PC-3 (cell line): ENCODE results near the gene SLC25A47. TPM values are rescaled to one million over a fixed set of nuclear protein-coding genes. Genes with fewer than 3 reads are reported as not detected.
A peak's percentile ranks its signal among the peaks of the same experiment; 100 is the strongest.

ENCODE experiments used
- ATAC-seq: fragments of 200-7000 bp; cut with Tn5 transposase; 2 replicates; pipeline ENCODE4 v1.9.1; 2020; ENCODE audit warnings: mild to moderate bottlenecking, moderate library complexity
- BruUV-seq: library from RNA; stranded (reverse); fragments of 400-500 nt; replicated peaks from 2 replicates; lab custom pipeline; 2021; lab: Mats Ljungman, UMichigan
- CTCF ChIA-PET: fragments of 300-600 bp; sonication (Branson Sonifier 250); formaldehyde crosslinking; loops from one replicate; lab custom pipeline; 2022; ENCODE audit warnings: antibody characterized with exemption; lab: Charles Lee
- POLR2A ChIA-PET: fragments of 300-600 bp; sonication (Branson Sonifier 250); formaldehyde crosslinking; loops from one replicate; lab custom pipeline; 2022; ENCODE audit warnings: antibody characterized with exemption; ENCODE audit not compliant: unreplicated experiment; lab: Charles Lee
- DNase-seq: peaks from one replicate; pipeline ENCODE4 v3.0.0-alpha.2; 2015
- H2AFZ ChIP-seq: fragments of 300-600 bp; sonication (generic); 2 replicates; pipeline ENCODE4 v1.6.0; 2016; ENCODE audit warnings: antibody characterized with exemption, low read length
- H3F3A ChIP-seq: fragments of 300-600 bp; sonication (generic); one replicate; pipeline ENCODE4 v1.6.0; 2017; ENCODE audit warnings: antibody characterized with exemption, low read length, control low read depth, mild to moderate bottlenecking; ENCODE audit not compliant: unreplicated experiment
- H3K27ac ChIP-seq: fragments of 300-600 bp; sonication (generic); 2 replicates; pipeline ENCODE4 v1.5.1; 2016; ENCODE audit warnings: mild to moderate bottlenecking, low read length
- H3K27me3 ChIP-seq: fragments of 300-600 bp; sonication (generic); 2 replicates; pipeline ENCODE4 v1.6.1; 2016; ENCODE audit warnings: low read length, mixed read lengths
- H3K36me3 ChIP-seq: fragments of 300-600 bp; sonication (generic); 2 replicates; pipeline ENCODE4 v1.6.1; 2016; ENCODE audit warnings: low read depth, mixed run types, low read length, mixed read lengths
- H3K4me1 ChIP-seq: fragments of 300-600 bp; sonication (generic); 2 replicates; pipeline ENCODE4 v1.5.1; 2016; ENCODE audit warnings: low read length; ENCODE audit not compliant: insufficient read depth
- H3K4me2 ChIP-seq: fragments of 300-600 bp; sonication (generic); 2 replicates; pipeline ENCODE4 v1.6.0; 2016; ENCODE audit warnings: low read length
- H3K4me3 ChIP-seq: fragments of 300-600 bp; sonication (generic); 2 replicates; pipeline ENCODE4 v1.5.1; 2016; ENCODE audit warnings: mild to moderate bottlenecking, low read length, mixed read lengths
- H3K79me2 ChIP-seq: fragments of 300-600 bp; sonication (generic); 2 replicates; pipeline ENCODE4 v1.6.1; 2017; ENCODE audit warnings: low read length, mixed read lengths
- H3K9ac ChIP-seq: fragments of 300-600 bp; sonication (generic); 2 replicates; pipeline ENCODE4 v1.6.0; 2016; ENCODE audit warnings: mild to moderate bottlenecking, low read length
- H3K9me2 ChIP-seq: fragments of 300-600 bp; sonication (generic); replicated peaks from 2 replicates; pipeline ENCODE4 v1.6.1; 2016; ENCODE audit warnings: mixed run types, low read length, mixed read lengths
- H3K9me3 ChIP-seq: fragments of 300-600 bp; sonication (generic); 2 replicates; pipeline ENCODE4 v1.6.1; 2016; ENCODE audit warnings: low read length, mixed read lengths
- H4K20me1 ChIP-seq: fragments of 300-600 bp; sonication (generic); 2 replicates; pipeline ENCODE4 v1.6.1; 2016; ENCODE audit warnings: low read length, mixed read lengths
- EZH2 ChIP-seq: fragments of 300-600 bp; sonication (generic); IDR thresholded peaks from one replicate; pipeline ENCODE4 v1.6.1; 2017; ENCODE audit warnings: antibody characterized with exemption, mild to moderate bottlenecking, low read length; ENCODE audit not compliant: unreplicated experiment
- EZH2phosphoT487 ChIP-seq: fragments of 300-600 bp; sonication (generic); IDR thresholded peaks from 2 replicates; pipeline ENCODE4 v1.6.1; 2018; ENCODE audit warnings: mild to moderate bottlenecking, antibody characterized with exemption, low read length, borderline replicate concordance
- intact Hi-C: fragments of 100-400 bp; cut with micrococcal nuclease; formaldehyde crosslinking; loops from 2 replicates; pipeline ENCODE4 v1.9.0; 2023
- total RNA-seq: library from RNA; depleted of rRNA; stranded (reverse); fragments of >200 nt; gene quantifications from 2 replicates; pipeline ENCODE4 v1.2.3, GENCODE V29; 2014
- TF ChIP-seq, protein P1 (sequence below): fragments of 300-600 bp; sonication (generic); conservative IDR thresholded peaks from 2 replicates; pipeline ENCODE4 v1.5.1; 2017; ENCODE audit warnings: antibody characterized with exemption, low read depth, mild to moderate bottlenecking, low read length

SLC25A47 gene
- total RNA-seq, 1 experiment from 2014 or later: 0.07 TPM

GRCh38 chr14:100305324-100306100 lies 17.6 kb upstream of the SLC25A47 start:
- ATAC-seq (peak; percentile 4), DNase-seq (peak; percentile 11)
- H3K79me2 ChIP-seq: peaks cover 17% of the 10 kb centered on the region
- H3K27me3 ChIP-seq: no peaks in the 10 kb centered on the region
- ChIA-PET POLR2A (no interaction called here), CTCF (interaction anchor here (0.6 to 0.8 kb wide), 2 partner anchors 133 to 702 kb away, joined by 3 to 5 read pairs; no protein-coding TSS in a partner anchor)
- peak overlapping the region; percentile 97 for H2AFZ ChIP-seq
- peaks cover 9% of the 10 kb centered on the region; the same call in 1 of the 2 replicates for H4K20me1 ChIP-seq
- no TSS peak for BruUV-seq
- no peak overlapping the region for H3K27ac ChIP-seq
- no peaks in the 10 kb centered on the region for H3K36me3 ChIP-seq
- intact Hi-C loops: no loop called here
- peak overlapping the region; percentile 88 for H3K4me3 ChIP-seq
- no peaks in the 10 kb centered on the region for H3K9me2 ChIP-seq
- no peaks in the 10 kb centered on the region for H3K9me3 ChIP-seq
- peaks cover 6% of the 10 kb centered on the region for H3F3A ChIP-seq
- H3K4me1 ChIP-seq: peaks cover 33% of the 10 kb centered on the region
- peak overlapping the region; percentile 49 for H3K9ac ChIP-seq
- peak overlapping the region; percentile 92 for H3K4me2 ChIP-seq
- TF ChIP-seq EZH2phosphoT487: no peak
- TF ChIP-seq EZH2: no peak
- TF ChIP-seq, protein P1, sequence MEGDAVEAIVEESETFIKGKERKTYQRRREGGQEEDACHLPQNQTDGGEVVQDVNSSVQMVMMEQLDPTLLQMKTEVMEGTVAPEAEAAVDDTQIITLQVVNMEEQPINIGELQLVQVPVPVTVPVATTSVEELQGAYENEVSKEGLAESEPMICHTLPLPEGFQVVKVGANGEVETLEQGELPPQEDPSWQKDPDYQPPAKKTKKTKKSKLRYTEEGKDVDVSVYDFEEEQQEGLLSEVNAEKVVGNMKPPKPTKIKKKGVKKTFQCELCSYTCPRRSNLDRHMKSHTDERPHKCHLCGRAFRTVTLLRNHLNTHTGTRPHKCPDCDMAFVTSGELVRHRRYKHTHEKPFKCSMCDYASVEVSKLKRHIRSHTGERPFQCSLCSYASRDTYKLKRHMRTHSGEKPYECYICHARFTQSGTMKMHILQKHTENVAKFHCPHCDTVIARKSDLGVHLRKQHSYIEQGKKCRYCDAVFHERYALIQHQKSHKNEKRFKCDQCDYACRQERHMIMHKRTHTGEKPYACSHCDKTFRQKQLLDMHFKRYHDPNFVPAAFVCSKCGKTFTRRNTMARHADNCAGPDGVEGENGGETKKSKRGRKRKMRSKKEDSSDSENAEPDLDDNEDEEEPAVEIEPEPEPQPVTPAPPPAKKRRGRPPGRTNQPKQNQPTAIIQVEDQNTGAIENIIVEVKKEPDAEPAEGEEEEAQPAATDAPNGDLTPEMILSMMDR: no peak

DNA sequence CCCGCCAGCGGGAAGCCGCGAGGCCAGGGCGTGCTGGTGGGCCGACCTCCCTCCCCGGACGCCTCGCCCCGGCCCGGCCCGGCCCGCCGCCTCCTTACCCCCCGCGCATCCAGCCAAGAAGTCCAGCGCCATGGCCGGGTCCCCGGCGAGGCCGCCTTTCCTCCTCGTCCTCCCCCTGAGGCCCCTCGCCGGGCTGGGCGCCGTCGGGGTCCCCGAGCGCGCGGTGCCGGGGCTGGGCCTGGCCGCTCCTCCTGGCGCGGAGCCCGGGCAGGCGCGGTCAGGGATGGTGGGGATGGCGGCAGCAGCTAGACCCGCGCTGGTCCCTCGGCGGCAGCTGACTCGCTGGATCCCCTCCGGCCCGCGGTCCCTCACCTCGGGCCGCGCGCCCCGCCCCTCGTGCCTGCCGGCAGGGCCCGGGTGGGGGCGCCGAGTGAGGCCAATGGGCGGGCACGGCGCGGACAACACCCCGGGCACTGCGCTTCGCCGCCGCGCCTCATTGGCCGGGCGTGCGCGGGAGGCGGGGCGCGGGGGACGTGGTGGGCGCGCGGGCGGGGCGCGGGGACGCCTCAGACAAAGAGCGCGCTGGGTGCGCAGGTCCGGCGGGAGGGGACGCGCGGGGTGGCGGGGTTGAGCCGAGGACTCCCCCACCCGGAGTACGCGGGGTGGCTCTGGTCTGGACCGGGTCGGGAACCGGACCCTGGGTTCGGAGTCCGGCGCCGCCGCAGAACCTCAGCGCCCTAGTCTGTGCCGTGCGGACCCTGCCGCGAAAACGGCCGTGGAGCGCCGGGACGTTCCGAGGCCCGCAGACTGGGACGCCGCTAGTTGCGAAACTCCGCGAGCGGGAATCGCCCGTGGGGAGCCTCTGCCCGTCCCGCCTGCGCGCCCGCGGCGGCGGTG lies 16.8 kb upstream of the SLC25A47 start, which contains the start of gene SLC25A29:
Gene SLC25A29, minus strand, starts transcription at position 344 of the 897 bp plus-strand sequence. Its CDS starts 212 bp downstream, at position 132.
- BruUV-seq: no TSS peak
- Histone ChIP-seq H2AFZ (peak within 1 kb of the TSS; percentile 97), H3K27me3 (no peaks in the 10 kb centered on the region), H3K9ac (peak within 1 kb of the TSS; percentile 76), H3K9me3 (no peaks in the 10 kb centered on the region), H3F3A (peaks cover 6% of the 10 kb centered on the region), H3K9me2 (no peaks in the 10 kb centered on the region), H4K20me1 (peaks cover 9% of the 10 kb centered on the region; the same call in 1 of the 2 replicates), H3K79me2 (peaks cover 17% of the 10 kb centered on the region), H3K36me3 (no peaks in the 10 kb centered on the region), H3K4me3 (peak within 1 kb of the TSS; percentile 88), H3K4me2 (peak within 1 kb of the TSS; percentile 92), H3K27ac (no peak within 1 kb of the TSS), H3K4me1 (peaks cover 33% of the 10 kb centered on the region)
- intact Hi-C loops: no loop called here
- TF ChIP-seq EZH2phosphoT487: no peak
- TF ChIP-seq EZH2: no peak
- TF ChIP-seq, protein P1: no peak
- CTCF ChIA-PET: no interaction called here
- DNase-seq (peak; percentile 89), ATAC-seq (peak; percentile 67)
- POLR2A ChIA-PET: no interaction called here
